IPS DF 6.9 (cell line): Measurements from ENCODE around the gene GNL3.
"Not testable (repeated sequence)": the region's sequence is repeated elsewhere in the genome, so short reads cannot be mapped to it uniquely, and the experiment has no call there.

ENCODE experiments used
- DNase-seq: peaks from one replicate; pipeline ENCODE4 v3.0.0-alpha.2; 2013; ENCODE audit warnings: low read depth, low spot score
- H3K27ac ChIP-seq: one replicate; pipeline ENCODE4 v1.5.1; 2013; ENCODE audit warnings: low read length, control low read depth
- H3K27me3 ChIP-seq: 2 replicates; pipeline ENCODE4 v1.6.1; 2013; ENCODE audit warnings: mild to moderate bottlenecking, low read length; ENCODE audit not compliant: control insufficient read depth, insufficient read depth
- H3K36me3 ChIP-seq: 2 replicates; pipeline ENCODE4 v1.6.1; 2013; ENCODE audit warnings: low read length; ENCODE audit not compliant: control insufficient read depth, insufficient read depth
- H3K4me1 ChIP-seq: 2 replicates; pipeline ENCODE4 v1.6.1; 2013; ENCODE audit warnings: low read length; ENCODE audit not compliant: control insufficient read depth, insufficient read depth
- H3K4me3 ChIP-seq: 2 replicates; pipeline ENCODE4 v1.5.1; 2013; ENCODE audit warnings: mild to moderate bottlenecking, low read length
- H3K9me3 ChIP-seq: 2 replicates; pipeline ENCODE4 v1.6.1; 2013; ENCODE audit warnings: low read length, inconsistent platforms; ENCODE audit not compliant: control insufficient read depth, insufficient read depth
- WGBS: extraction: QIAGEN DNeasy Blood & Tissue Kit; methylation state at CpG from one replicate; pipeline ENCODE4 v1.1.7; 2013; ENCODE audit warnings: mixed read lengths, missing lambda C conversion rate; ENCODE audit not compliant: insufficient read length, insufficient coverage; 5-methylcytosine and 5-hydroxymethylcytosine counted together

Gene GNL3

GRCh38 chr3:52721002-52721729, 35.3 kb downstream of the GNL3 start:
- Histone ChIP-seq H3K4me3 (no peak overlapping the region), H3K27ac (no peak overlapping the region), H3K9me3 (no peaks in the 10 kb centered on the region), H3K36me3 (no peaks in the 10 kb centered on the region; the same call in 1 of the 2 replicates), H3K27me3 (no peaks in the 10 kb centered on the region), H3K4me1 (no peaks in the 10 kb centered on the region)
- DNase-seq, result no peak
- WGBS, result no CpG with 5 or more reads among the region's 6 CpGs

GRCh38 chr3:52721730-52722008, 35.8 kb downstream of the GNL3 start:
- Histone ChIP-seq H3K27ac (no peak overlapping the region), H3K36me3 (no peaks in the 10 kb centered on the region; the same call in 1 of the 2 replicates), H3K9me3 (no peaks in the 10 kb centered on the region), H3K4me1 (no peaks in the 10 kb centered on the region), H3K4me3 (no peak overlapping the region), H3K27me3 (no peaks in the 10 kb centered on the region)
- WGBS, result no CpG with 5 or more reads among the region's 1 CpG
- DNase-seq, result no peak

GRCh38 chr3:52722491-52722890, 36.7 kb downstream of the GNL3 start:
- Histone ChIP-seq H3K36me3 (no peaks in the 10 kb centered on the region; the same call in 1 of the 2 replicates), H3K9me3 (no peaks in the 10 kb centered on the region), H3K27ac (no peak overlapping the region), H3K4me1 (no peaks in the 10 kb centered on the region), H3K4me3 (no peak overlapping the region), H3K27me3 (no peaks in the 10 kb centered on the region)
- WGBS, result no CpG with 5 or more reads among the region's 7 CpGs
- DNase-seq, result no peak

GRCh38 chr3:52723935-52724334, 38.1 kb downstream of the GNL3 start:
- H3K27me3 ChIP-seq, result no peaks in the 10 kb centered on the region
- no peak for DNase-seq
- no peaks in the 10 kb centered on the region; the same call in 1 of the 2 replicates for H3K36me3 ChIP-seq
- no peaks in the 10 kb centered on the region for H3K9me3 ChIP-seq
- no peak overlapping the region for H3K27ac ChIP-seq
- no peak overlapping the region for H3K4me3 ChIP-seq
- H3K4me1 ChIP-seq, result no peaks in the 10 kb centered on the region
- WGBS, result no CpG with 5 or more reads among the region's 5 CpGs

GRCh38 chr3:52724511-52724910, 38.7 kb downstream of the GNL3 start:
- Histone ChIP-seq H3K4me3 (no peak overlapping the region), H3K27me3 (no peaks in the 10 kb centered on the region), H3K9me3 (no peaks in the 10 kb centered on the region), H3K4me1 (no peaks in the 10 kb centered on the region), H3K27ac (no peak overlapping the region), H3K36me3 (no peaks in the 10 kb centered on the region)
- no CpG with 5 or more reads among the region's 1 CpG for WGBS
- no peak for DNase-seq

GRCh38 chr3:52728753-52729152, 42.9 kb downstream of the GNL3 start:
- WGBS, result no CpG with 5 or more reads among the region's 3 CpGs
- H3K27me3 ChIP-seq, DNase-seq, H3K9me3 ChIP-seq, H3K36me3 ChIP-seq, H3K4me1 ChIP-seq, H3K4me3 ChIP-seq, H3K27ac ChIP-seq: not testable (repeated sequence)

- Histone ChIP-seq H3K4me3 (no peak overlapping the region), H3K4me1 (no peaks in the 10 kb centered on the region), H3K36me3 (no peaks in the 10 kb centered on the region; the same call in 1 of the 2 replicates), H3K9me3 (no peaks in the 10 kb centered on the region), H3K27me3 (no peaks in the 10 kb centered on the region), H3K27ac (no peak overlapping the region)
- no peak for DNase-seq
Measured at GRCh38 chr3:52730681-52731080, 44.8 kb downstream of the GNL3 start.

- Histone ChIP-seq H3K4me3 (no peak overlapping the region), H3K36me3 (no peaks in the 10 kb centered on the region; the same call in 1 of the 2 replicates)
- WGBS, result no CpG with 5 or more reads among the region's 14 CpGs
Measured at GRCh38 chr3:52731590-52731989, 45.8 kb downstream of the GNL3 start.

GRCh38 chr3:52733256-52733891, 47.5 kb downstream of the GNL3 start:
- no peak overlapping the region for H3K27ac ChIP-seq
- H3K36me3 ChIP-seq, result no peaks in the 10 kb centered on the region; the same call in 1 of the 2 replicates
- no CpG with 5 or more reads among the region's 10 CpGs for WGBS
- H3K4me1 ChIP-seq, result no peaks in the 10 kb centered on the region
- H3K27me3 ChIP-seq, result no peaks in the 10 kb centered on the region
- no peak overlapping the region for H3K4me3 ChIP-seq
- no peak for DNase-seq
- no peaks in the 10 kb centered on the region for H3K9me3 ChIP-seq

More at GRCh38 chr3:52731590-52731989, 45.8 kb downstream of the GNL3 start:
- no peaks in the 10 kb centered on the region for H3K9me3 ChIP-seq
- H3K27ac ChIP-seq, result no peak overlapping the region
- no peaks in the 10 kb centered on the region for H3K4me1 ChIP-seq
- H3K27me3 ChIP-seq, result no peaks in the 10 kb centered on the region
- DNase-seq, result no peak

GRCh38 chr3:52739730-52740129, 53.9 kb downstream of the GNL3 start:
- H3K4me3 ChIP-seq, result no peak overlapping the region
- no CpG with 5 or more reads among the region's 1 CpG for WGBS
- no peaks in the 10 kb centered on the region; the same call in 1 of the 2 replicates for H3K36me3 ChIP-seq
- DNase-seq, result no peak
- no peaks in the 10 kb centered on the region for H3K4me1 ChIP-seq
- no peaks in the 10 kb centered on the region for H3K9me3 ChIP-seq
- no peaks in the 10 kb centered on the region for H3K27me3 ChIP-seq
- H3K27ac ChIP-seq, result no peak overlapping the region
